PC-9 (cell line): ENCODE results near the gene LAMB4. TPM values are rescaled to one million over a fixed set of nuclear protein-coding genes. Genes with fewer than 3 reads are reported as not detected.

ENCODE experiments used
- BruUV-seq: library from RNA; stranded (reverse); fragments of 400-500 nt; replicated peaks from 2 replicates; lab custom pipeline; 2021; lab: Mats Ljungman, UMichigan
- CTCF ChIA-PET: fragments of 300-600 bp; sonication (Branson Sonifier 250); formaldehyde crosslinking; loops from one replicate; lab custom pipeline; 2022; ENCODE audit warnings: antibody characterized with exemption; lab: Charles Lee
- POLR2A ChIA-PET: fragments of 300-600 bp; sonication (Branson Sonifier 250); formaldehyde crosslinking; loops from one replicate; lab custom pipeline; 2022; ENCODE audit warnings: antibody characterized with exemption; ENCODE audit not compliant: unreplicated experiment; lab: Charles Lee
- DNase-seq, 2 experiments: peaks; one replicate each; pipeline versions ENCODE4 v3.0.0 to v3.0.0-alpha.2; 2015 to 2022; ENCODE audit warnings: mixed read lengths in 1 of 2
- H2AFZ ChIP-seq: fragments of 200-600 bp; sonication (generic); 2 replicates; pipeline ENCODE4 v1.8.1; 2017; ENCODE audit warnings: antibody characterized with exemption
- H3F3A ChIP-seq: fragments of 200-600 bp; sonication (generic); 2 replicates; pipeline ENCODE4 v1.8.1; 2017; ENCODE audit warnings: antibody characterized with exemption, mild to moderate bottlenecking, low read depth; ENCODE audit not compliant: insufficient read depth
- H3K27ac ChIP-seq: fragments of 200-600 bp; sonication (generic); 2 replicates; pipeline ENCODE4 v1.6.1; 2016; ENCODE audit warnings: mixed run types
- H3K27me3 ChIP-seq: fragments of 200-600 bp; sonication (generic); 2 replicates; pipeline ENCODE4 v1.6.1; 2016; ENCODE audit warnings: low read depth, mixed run types; ENCODE audit not compliant: insufficient read depth
- H3K36me3 ChIP-seq: fragments of 200-600 bp; sonication (generic); 2 replicates; pipeline ENCODE4 v1.6.1; 2016; ENCODE audit warnings: low read depth, mixed run types
- H3K4me1 ChIP-seq: fragments of 200-600 bp; sonication (generic); replicated peaks from 2 replicates; pipeline ENCODE4 v1.6.1; 2016; ENCODE audit warnings: mixed run types; ENCODE audit not compliant: insufficient read depth
- H3K4me2 ChIP-seq: fragments of 200-600 bp; sonication (generic); 2 replicates; pipeline ENCODE4 v1.6.1; 2017; ENCODE audit warnings: mixed run types
- H3K4me3 ChIP-seq: fragments of 200-600 bp; sonication (generic); 2 replicates; pipeline ENCODE4 v1.6.1; 2016; ENCODE audit warnings: mixed run types
- H3K79me2 ChIP-seq: fragments of 200-600 bp; sonication (generic); 2 replicates; pipeline ENCODE4 v1.6.1; 2017; ENCODE audit warnings: low read depth, mixed run types
- H3K9me2 ChIP-seq: fragments of 200-600 bp; sonication (generic); 2 replicates; pipeline ENCODE4 v1.8.1; 2017; ENCODE audit warnings: mild to moderate bottlenecking; ENCODE audit not compliant: insufficient read depth
- H3K9me3 ChIP-seq: fragments of 200-600 bp; sonication (generic); 2 replicates; pipeline ENCODE4 v1.8.1; 2016; ENCODE audit warnings: low read depth; ENCODE audit not compliant: insufficient read depth
- H4K20me1 ChIP-seq: fragments of 200-600 bp; sonication (generic); 2 replicates; pipeline ENCODE4 v1.8.1; 2017; ENCODE audit not compliant: insufficient read depth
- CTCF ChIP-seq: fragments of 200-600 bp; sonication (generic); conservative IDR thresholded peaks from 2 replicates; pipeline ENCODE4 v1.6.1; 2017; ENCODE audit warnings: mixed run types, antibody characterized with exemption, mild to moderate bottlenecking, moderate library complexity
- EZH2 ChIP-seq: fragments of 200-600 bp; sonication (generic); IDR thresholded peaks from 2 replicates; pipeline ENCODE4 v1.8.0; 2017; ENCODE audit warnings: antibody characterized with exemption, low read depth
- intact Hi-C: fragments of 100-400 bp; cut with micrococcal nuclease; formaldehyde crosslinking; loops from one replicate; pipeline ENCODE4 v1.10.0; 2022; ENCODE audit not compliant: unreplicated experiment
- total RNA-seq: library from RNA; stranded (reverse); gene quantifications from 2 replicates; pipeline ENCODE4 v1.2.3, GENCODE V29; 2021

The LAMB4 gene
- total RNA-seq, 1 experiment from 2014 or later: 0.83 TPM

- DNase-seq: no peak
- POLR2A ChIA-PET: no interaction called here
- CTCF ChIA-PET: no interaction called here
- H3K27ac ChIP-seq: no peak overlapping the region
- H3K27me3 ChIP-seq: no peaks in the 10 kb centered on the region
- no peaks in the 10 kb centered on the region for H3K36me3 ChIP-seq
- BruUV-seq: no TSS peak
- no peaks in the 10 kb centered on the region for H3K9me2 ChIP-seq
- intact Hi-C loops: no loop called here
- no peaks in the 10 kb centered on the region for H3K79me2 ChIP-seq
- H2AFZ ChIP-seq: no peak overlapping the region
- TF ChIP-seq EZH2: no peak
- TF ChIP-seq CTCF: no peak
- H3F3A ChIP-seq: no peaks in the 10 kb centered on the region
- no peak overlapping the region for H3K4me3 ChIP-seq
- H3K4me1 ChIP-seq: no peaks in the 10 kb centered on the region
- no peaks in the 10 kb centered on the region for H3K9me3 ChIP-seq
- H4K20me1 ChIP-seq: no peaks in the 10 kb centered on the region
- no peak overlapping the region for H3K4me2 ChIP-seq
These were observed 83.1 kb downstream of the LAMB4 start for GRCh38 chr7:108046952-108047506.

GRCh38 chr7:108045669-108046068 lies 84.5 kb downstream of the LAMB4 start:
- Histone ChIP-seq H3K27ac (no peak overlapping the region), H3K9me3 (no peaks in the 10 kb centered on the region), H2AFZ (no peak overlapping the region), H3K4me3 (no peak overlapping the region), H3K27me3 (no peaks in the 10 kb centered on the region), H3K4me2 (no peak overlapping the region), H4K20me1 (no peaks in the 10 kb centered on the region), H3K79me2 (no peaks in the 10 kb centered on the region), H3K9me2 (no peaks in the 10 kb centered on the region), H3K4me1 (no peaks in the 10 kb centered on the region), H3K36me3 (no peaks in the 10 kb centered on the region), H3F3A (no peaks in the 10 kb centered on the region)
- DNase-seq: no peak
- no peak for TF ChIP-seq EZH2
- TF ChIP-seq CTCF: no peak
- BruUV-seq: no TSS peak
- intact Hi-C loops: no loop called here
- POLR2A ChIA-PET: interaction anchor here (0.6 kb wide), 1 partner anchor 15 kb away, joined by 21 read pairs; no protein-coding TSS in a partner anchor
- CTCF ChIA-PET: no interaction called here

GRCh38 chr7:108045154-108045553 lies 85.0 kb downstream of the LAMB4 start:
- Histone ChIP-seq H3K27me3 (no peaks in the 10 kb centered on the region), H3K4me2 (no peak overlapping the region), H3K27ac (no peak overlapping the region), H3K79me2 (no peaks in the 10 kb centered on the region), H2AFZ (no peak overlapping the region), H3K9me2 (no peaks in the 10 kb centered on the region), H3F3A (no peaks in the 10 kb centered on the region), H3K9me3 (no peaks in the 10 kb centered on the region), H3K4me1 (no peaks in the 10 kb centered on the region), H3K4me3 (no peak overlapping the region), H3K36me3 (no peaks in the 10 kb centered on the region), H4K20me1 (no peaks in the 10 kb centered on the region)
- ChIA-PET POLR2A (interaction anchor here (0.6 kb wide), 1 partner anchor 14 kb away, joined by 21 read pairs; no protein-coding TSS in a partner anchor), CTCF (interaction anchor here (0.7 kb wide), 1 partner anchor 31 kb away, joined by 16 read pairs; no protein-coding TSS in a partner anchor)
- DNase-seq: no peak
- TF ChIP-seq CTCF: no peak
- no peak for TF ChIP-seq EZH2
- no TSS peak for BruUV-seq
- intact Hi-C loops: no loop called here
